ENCODE results near the gene SMARCC2.

- TF ChIP-seq POLR2A (IDR thresholded peaks at IDR 0.05) (no peak), CTCF (IDR thresholded peaks at IDR 0.05 in 4 of 5, conservative IDR thresholded peaks at IDR 0.05 in 1 of 5) (no peak)
Measured at GRCh38 chr12:56150563-56150962, 38.7 kb downstream of the SMARCC2 start.
